Central memory CD8-positive, alpha-beta T cell (primary cell): ENCODE results near the gene ABTB1.
"Not testable (repeated sequence)": the region's sequence is repeated elsewhere in the genome, so short reads cannot be mapped to it uniquely, and the experiment has no call there.

Experiments used
- ATAC-seq: fragments of 150-1000 bp; cut with Tn5 transposase; replicated peaks from 2 replicates; pipeline ENCODE4 v1.10.0; 2022; ENCODE audit warnings: mild to moderate bottlenecking, moderate FRiP score, moderate number of reproducible peaks; ENCODE audit not compliant: poor library complexity, severe bottlenecking; ENCODE audit errors: extremely low read depth
- DNase-seq, 2 donors: peaks; one replicate each; pipeline ENCODE4 v3.0.0; 2021; ENCODE audit warnings: low spot score in 2 of 2
- H3K27ac Mint-ChIP-seq: one replicate; pipeline ENCODE4 v1.8.0; 2022; ENCODE audit warnings: low read depth, mild to moderate bottlenecking, moderate library complexity, mixed read lengths
- H3K27me3 Mint-ChIP-seq: one replicate; pipeline ENCODE4 v1.8.0; 2022; ENCODE audit warnings: mixed read lengths
- H3K36me3 Mint-ChIP-seq: one replicate; pipeline ENCODE4 v1.8.0; 2022; ENCODE audit warnings: mild to moderate bottlenecking, moderate library complexity, mixed read lengths; ENCODE audit not compliant: insufficient read depth
- H3K4me1 Mint-ChIP-seq: one replicate; pipeline ENCODE4 v1.8.0; 2022; ENCODE audit warnings: mixed read lengths
- H3K4me3 Mint-ChIP-seq: one replicate; pipeline ENCODE4 v1.8.0; 2022; ENCODE audit warnings: mild to moderate bottlenecking, moderate library complexity, mixed read lengths
- H3K9me3 Mint-ChIP-seq: one replicate; pipeline ENCODE4 v1.8.0; 2022; ENCODE audit warnings: mixed read lengths

ABTB1 gene

DNA sequence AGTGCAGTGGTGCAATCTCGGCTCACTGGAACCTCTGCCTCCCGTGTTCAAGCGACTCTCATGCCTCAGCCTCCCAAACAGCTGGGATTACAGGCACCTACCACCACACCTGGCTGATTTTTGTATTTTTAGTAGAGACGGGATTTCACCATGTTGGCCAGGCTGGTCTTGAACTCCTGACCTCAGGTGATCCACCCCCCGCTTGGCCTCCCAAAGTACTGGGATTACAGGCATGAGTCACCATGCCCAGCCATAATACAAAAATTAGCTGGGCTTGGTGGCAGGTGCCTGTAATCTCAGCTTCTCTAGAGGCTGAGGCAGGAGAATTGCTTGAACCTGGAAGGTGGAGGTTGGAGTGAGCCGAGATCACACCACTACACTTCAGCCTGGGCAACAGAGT, 17.8 kb upstream of the ABTB1 start:
- H3K4me3 Mint-ChIP-seq: not testable (repeated sequence)

DNA sequence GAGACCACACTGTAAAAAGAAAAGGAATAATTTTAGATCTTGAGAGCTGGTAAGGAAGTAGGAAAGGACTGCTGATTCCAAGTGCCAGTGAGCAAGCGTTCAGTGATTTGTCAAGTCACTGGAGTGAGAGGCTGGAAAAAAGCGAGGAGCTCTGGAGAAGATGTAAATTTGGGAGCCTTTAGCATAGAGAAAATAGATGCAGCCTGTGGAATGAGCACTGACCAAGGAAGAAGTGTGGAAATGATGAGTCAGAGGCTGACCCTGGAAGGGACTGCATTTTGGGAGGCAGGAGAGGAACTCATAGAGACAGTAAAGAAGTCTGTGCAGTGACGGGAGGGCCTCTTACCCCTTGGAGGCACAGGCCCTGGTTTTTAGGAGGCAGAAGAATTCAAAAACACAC, 17.1 kb upstream of the ABTB1 start:
- H3K9me3 Mint-ChIP-seq: no peaks in the 10 kb centered on the region
- DNase-seq (no peak), ATAC-seq (no peak)
- H3K4me1 Mint-ChIP-seq: no peaks in the 10 kb centered on the region
- H3K27ac Mint-ChIP-seq: no peak overlapping the region
- H3K36me3 Mint-ChIP-seq: peaks cover 1% of the 10 kb centered on the region
- H3K4me3 Mint-ChIP-seq: no peak overlapping the region
- peaks cover 17% of the 10 kb centered on the region for H3K27me3 Mint-ChIP-seq

More for the DNA sequence above, 17.8 kb upstream of the ABTB1 start:
- H3K27me3 Mint-ChIP-seq: peaks cover 22% of the 10 kb centered on the region
- not testable (repeated sequence) for H3K9me3 Mint-ChIP-seq, H3K36me3 Mint-ChIP-seq, ATAC-seq, DNase-seq, H3K4me1 Mint-ChIP-seq, H3K27ac Mint-ChIP-seq

DNA sequence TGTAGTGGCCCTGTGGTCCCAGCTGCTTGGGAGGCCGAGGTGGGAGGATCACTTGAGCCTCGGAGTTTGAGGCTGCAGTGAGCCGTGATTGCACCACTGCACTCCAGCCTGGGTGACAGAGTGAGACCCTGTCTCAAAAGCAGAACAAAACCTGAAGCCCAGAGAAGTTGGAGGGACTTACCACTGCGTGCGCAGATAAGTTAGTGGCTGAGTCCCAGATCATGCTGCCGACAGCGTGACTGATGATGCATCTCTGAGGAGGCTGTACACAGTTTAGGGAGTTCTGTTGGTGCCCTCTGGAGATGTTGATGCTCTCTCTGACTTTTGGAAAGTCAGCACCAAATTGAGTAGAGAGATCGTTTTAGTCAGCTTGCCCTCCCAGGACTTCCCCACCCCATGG, 15.8 kb upstream of the ABTB1 start:
- no peaks in the 10 kb centered on the region for H3K4me1 Mint-ChIP-seq
- H3K9me3 Mint-ChIP-seq: no peaks in the 10 kb centered on the region
- no peak overlapping the region for H3K27ac Mint-ChIP-seq
- H3K4me3 Mint-ChIP-seq: no peak overlapping the region
- H3K36me3 Mint-ChIP-seq: peaks cover 3% of the 10 kb centered on the region
- H3K27me3 Mint-ChIP-seq: peaks cover 17% of the 10 kb centered on the region
- DNase-seq (no peak), ATAC-seq (no peak)

- Mint-ChIP-seq H3K27ac (no peak overlapping the region), H3K27me3 (peaks cover 9% of the 10 kb centered on the region), H3K36me3 (peaks cover 3% of the 10 kb centered on the region), H3K9me3 (no peaks in the 10 kb centered on the region), H3K4me1 (no peaks in the 10 kb centered on the region), H3K4me3 (no peak overlapping the region)
- DNase-seq (no peak), ATAC-seq (no peak)
These were observed 14.5 kb upstream of the ABTB1 start for GRCh38 chr3:127658234-127658633.

GRCh38 chr3:127660621-127661251, 12.0 kb upstream of the ABTB1 start:
- Mint-ChIP-seq H3K4me3 (no peak overlapping the region), H3K27me3 (no peaks in the 10 kb centered on the region), H3K9me3 (no peaks in the 10 kb centered on the region), H3K27ac (no peak overlapping the region), H3K4me1 (no peaks in the 10 kb centered on the region), H3K36me3 (peaks cover 4% of the 10 kb centered on the region)
- ATAC-seq (no peak), DNase-seq (no peak)

DNA sequence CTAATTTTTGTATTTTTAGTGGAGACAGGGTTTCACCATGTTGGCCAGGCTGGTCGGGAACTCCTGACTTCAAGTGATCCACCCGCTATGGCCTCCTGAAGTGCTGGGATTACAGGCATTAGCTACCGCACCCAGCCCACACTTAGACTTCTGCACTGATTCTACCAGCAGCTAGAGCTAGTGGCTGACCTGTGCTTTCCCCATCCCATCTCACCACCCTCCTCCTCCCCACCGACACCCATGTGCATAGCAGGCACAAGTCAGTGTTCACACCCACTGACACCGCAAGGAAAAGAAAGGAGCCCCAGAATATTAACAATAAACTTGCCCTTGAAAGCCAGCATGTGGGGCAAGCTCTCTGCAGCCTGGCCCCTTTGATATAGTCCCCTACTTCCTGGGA, 11.2 kb upstream of the ABTB1 start:
- no peak overlapping the region for H3K4me3 Mint-ChIP-seq
- H3K27ac Mint-ChIP-seq: no peak overlapping the region
- no peak for ATAC-seq
- no peaks in the 10 kb centered on the region for H3K4me1 Mint-ChIP-seq
- H3K9me3 Mint-ChIP-seq: no peaks in the 10 kb centered on the region
- no peak for DNase-seq
- H3K36me3 Mint-ChIP-seq: peaks cover 4% of the 10 kb centered on the region
- H3K27me3 Mint-ChIP-seq: no peaks in the 10 kb centered on the region

- H3K36me3 Mint-ChIP-seq: peaks cover 4% of the 10 kb centered on the region
- H3K27me3 Mint-ChIP-seq: no peaks in the 10 kb centered on the region
- no peak overlapping the region for H3K27ac Mint-ChIP-seq
- DNase-seq (no peak), ATAC-seq (no peak)
- H3K4me3 Mint-ChIP-seq: no peak overlapping the region
- H3K4me1 Mint-ChIP-seq: no peaks in the 10 kb centered on the region
- no peaks in the 10 kb centered on the region for H3K9me3 Mint-ChIP-seq
These were observed 10.7 kb upstream of the ABTB1 start for GRCh38 chr3:127662001-127662469.

GRCh38 chr3:127663151-127663550, 9.6 kb upstream of the ABTB1 start:
- ATAC-seq: no peak
- Mint-ChIP-seq H3K36me3 (peaks cover 4% of the 10 kb centered on the region), H3K4me3 (no peak overlapping the region), H3K27ac (no peak overlapping the region), H3K27me3 (no peaks in the 10 kb centered on the region), H3K9me3 (no peaks in the 10 kb centered on the region), H3K4me1 (no peaks in the 10 kb centered on the region)
- no peak for DNase-seq

- no peak for ATAC-seq
- DNase-seq: no peak
- Mint-ChIP-seq H3K4me1 (no peaks in the 10 kb centered on the region), H3K36me3 (peaks cover 4% of the 10 kb centered on the region), H3K4me3 (no peak overlapping the region), H3K27ac (no peak overlapping the region), H3K9me3 (no peaks in the 10 kb centered on the region), H3K27me3 (no peaks in the 10 kb centered on the region)
These were observed 7.6 kb upstream of the ABTB1 start for GRCh38 chr3:127665165-127665564.

GRCh38 chr3:127665586-127665985, 7.2 kb upstream of the ABTB1 start:
- Mint-ChIP-seq H3K27ac (no peak overlapping the region), H3K9me3 (no peaks in the 10 kb centered on the region), H3K36me3 (peaks cover 4% of the 10 kb centered on the region), H3K4me1 (no peaks in the 10 kb centered on the region), H3K27me3 (no peaks in the 10 kb centered on the region), H3K4me3 (no peak overlapping the region)
- ATAC-seq: no peak
- no peak for DNase-seq

DNA sequence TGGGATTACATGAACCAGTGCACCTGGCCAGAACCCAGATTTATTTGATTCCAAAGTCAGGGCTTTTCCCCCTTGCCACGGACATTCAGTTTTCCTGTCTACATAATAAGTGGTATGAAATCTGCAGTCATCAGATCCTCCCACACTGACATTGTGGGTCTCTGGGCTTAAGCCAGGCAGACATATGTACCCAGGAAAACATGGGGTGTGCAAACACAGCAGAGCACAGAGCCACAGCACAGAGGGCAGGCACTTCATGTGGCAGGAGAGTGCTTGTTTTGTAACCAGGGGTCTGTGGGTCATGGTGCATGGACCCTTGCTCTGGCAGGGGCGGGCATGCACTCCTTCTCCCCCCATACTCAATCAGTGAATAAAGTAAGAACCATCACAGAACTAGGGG, 6.1 kb upstream of the ABTB1 start:
- peaks cover 2% of the 10 kb centered on the region for H3K4me1 Mint-ChIP-seq
- no peak overlapping the region for H3K27ac Mint-ChIP-seq
- no peaks in the 10 kb centered on the region for H3K27me3 Mint-ChIP-seq
- H3K4me3 Mint-ChIP-seq: no peak overlapping the region
- no peak for ATAC-seq
- no peak for DNase-seq
- no peaks in the 10 kb centered on the region for H3K9me3 Mint-ChIP-seq
- H3K36me3 Mint-ChIP-seq: peaks cover 3% of the 10 kb centered on the region

GRCh38 chr3:127667119-127667681, 5.6 kb upstream of the ABTB1 start:
- no peak for ATAC-seq
- peaks cover 7% of the 10 kb centered on the region for H3K4me1 Mint-ChIP-seq
- H3K27ac Mint-ChIP-seq: no peak overlapping the region
- H3K9me3 Mint-ChIP-seq: no peaks in the 10 kb centered on the region
- no peak for DNase-seq
- H3K27me3 Mint-ChIP-seq: no peaks in the 10 kb centered on the region
- H3K4me3 Mint-ChIP-seq: no peak overlapping the region
- peaks cover 9% of the 10 kb centered on the region for H3K36me3 Mint-ChIP-seq

GRCh38 chr3:127668906-127669305, 3.8 kb upstream of the ABTB1 start:
- no peaks in the 10 kb centered on the region for H3K9me3 Mint-ChIP-seq
- peaks cover 15% of the 10 kb centered on the region for H3K36me3 Mint-ChIP-seq
- H3K27me3 Mint-ChIP-seq: no peaks in the 10 kb centered on the region
- no peak overlapping the region for H3K27ac Mint-ChIP-seq
- peaks cover 13% of the 10 kb centered on the region for H3K4me1 Mint-ChIP-seq
- ATAC-seq: no peak
- no peak overlapping the region for H3K4me3 Mint-ChIP-seq
- no peak for DNase-seq
